ENCODE measurements around the gene ARID2. TPM values are rescaled to one million over a fixed set of nuclear protein-coding genes. Genes with fewer than 3 reads are reported as not detected.
A peak's percentile ranks its signal among the peaks of the same experiment; 100 is the strongest.

ARID2 gene
- total RNA-seq, 1 experiment from 2014 or later, result 17.5 TPM

DNA sequence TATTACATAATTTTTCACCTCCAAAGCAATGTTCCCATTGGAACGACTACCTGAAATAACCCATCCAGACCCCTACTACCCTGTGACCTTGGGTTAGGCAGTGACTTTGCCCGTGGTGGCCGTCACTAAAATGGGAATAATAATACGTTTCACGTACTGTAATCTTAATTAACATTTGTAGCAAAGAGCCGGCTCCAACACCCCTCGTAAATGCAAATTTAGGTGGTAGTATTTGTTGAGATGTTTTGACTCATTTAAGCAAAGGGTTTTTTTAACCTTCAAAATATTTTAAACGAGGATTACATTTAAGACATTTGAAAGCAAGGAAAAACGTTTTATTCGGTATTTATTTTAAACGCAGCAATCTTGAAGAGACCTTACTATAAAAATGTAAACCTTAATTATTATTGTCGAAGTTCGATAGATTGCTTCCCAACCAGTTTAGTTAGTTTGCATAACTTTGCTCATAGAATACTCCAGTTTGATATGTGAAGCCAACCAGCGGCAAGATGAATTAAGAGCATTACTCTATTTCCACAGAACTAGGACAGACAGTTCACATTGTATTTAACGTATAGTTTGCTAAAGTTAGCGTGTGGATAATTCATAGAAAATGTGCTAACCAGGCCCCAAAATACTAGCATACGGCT, 1.4 kb upstream of the ARID2 start:
- Mint-ChIP-seq H3K27ac (ENCODE audit: unreplicated experiment) (peak overlapping the region; percentile 89), H3K4me1 (ENCODE audit: low read depth, unreplicated experiment) (no peaks in the 10 kb centered on the region), H3K27me3 (ENCODE audit: unreplicated experiment) (no peaks in the 10 kb centered on the region), H3K9me3 (ENCODE audit: low read depth, unreplicated experiment) (no peaks in the 10 kb centered on the region), H3K4me3 (ENCODE audit: low read depth, unreplicated experiment) (peak overlapping the region; percentile 97), H3K36me3 (ENCODE audit: insufficient read depth, unreplicated experiment) (peaks cover 65% of the 10 kb centered on the region)
- no TSS peak for BruUV-seq (replicated peaks)
- intact Hi-C loops (cut with micrococcal nuclease; ENCODE audit: unreplicated experiment), result loop anchor here (5.0 kb wide), 1 partner anchor 556 kb away; no protein-coding TSS in a partner anchor
- CTCF ChIA-PET, result interaction anchor here (2.4 kb wide), 1 partner anchor 184 kb away, joined by 12 read pairs; no protein-coding TSS in a partner anchor
- DNase-seq, result no peak
- TF ChIP-seq, protein P1, sequence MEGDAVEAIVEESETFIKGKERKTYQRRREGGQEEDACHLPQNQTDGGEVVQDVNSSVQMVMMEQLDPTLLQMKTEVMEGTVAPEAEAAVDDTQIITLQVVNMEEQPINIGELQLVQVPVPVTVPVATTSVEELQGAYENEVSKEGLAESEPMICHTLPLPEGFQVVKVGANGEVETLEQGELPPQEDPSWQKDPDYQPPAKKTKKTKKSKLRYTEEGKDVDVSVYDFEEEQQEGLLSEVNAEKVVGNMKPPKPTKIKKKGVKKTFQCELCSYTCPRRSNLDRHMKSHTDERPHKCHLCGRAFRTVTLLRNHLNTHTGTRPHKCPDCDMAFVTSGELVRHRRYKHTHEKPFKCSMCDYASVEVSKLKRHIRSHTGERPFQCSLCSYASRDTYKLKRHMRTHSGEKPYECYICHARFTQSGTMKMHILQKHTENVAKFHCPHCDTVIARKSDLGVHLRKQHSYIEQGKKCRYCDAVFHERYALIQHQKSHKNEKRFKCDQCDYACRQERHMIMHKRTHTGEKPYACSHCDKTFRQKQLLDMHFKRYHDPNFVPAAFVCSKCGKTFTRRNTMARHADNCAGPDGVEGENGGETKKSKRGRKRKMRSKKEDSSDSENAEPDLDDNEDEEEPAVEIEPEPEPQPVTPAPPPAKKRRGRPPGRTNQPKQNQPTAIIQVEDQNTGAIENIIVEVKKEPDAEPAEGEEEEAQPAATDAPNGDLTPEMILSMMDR (IDR thresholded peaks at IDR 0.05; ENCODE audit: unreplicated experiment), result no peak

DNA sequence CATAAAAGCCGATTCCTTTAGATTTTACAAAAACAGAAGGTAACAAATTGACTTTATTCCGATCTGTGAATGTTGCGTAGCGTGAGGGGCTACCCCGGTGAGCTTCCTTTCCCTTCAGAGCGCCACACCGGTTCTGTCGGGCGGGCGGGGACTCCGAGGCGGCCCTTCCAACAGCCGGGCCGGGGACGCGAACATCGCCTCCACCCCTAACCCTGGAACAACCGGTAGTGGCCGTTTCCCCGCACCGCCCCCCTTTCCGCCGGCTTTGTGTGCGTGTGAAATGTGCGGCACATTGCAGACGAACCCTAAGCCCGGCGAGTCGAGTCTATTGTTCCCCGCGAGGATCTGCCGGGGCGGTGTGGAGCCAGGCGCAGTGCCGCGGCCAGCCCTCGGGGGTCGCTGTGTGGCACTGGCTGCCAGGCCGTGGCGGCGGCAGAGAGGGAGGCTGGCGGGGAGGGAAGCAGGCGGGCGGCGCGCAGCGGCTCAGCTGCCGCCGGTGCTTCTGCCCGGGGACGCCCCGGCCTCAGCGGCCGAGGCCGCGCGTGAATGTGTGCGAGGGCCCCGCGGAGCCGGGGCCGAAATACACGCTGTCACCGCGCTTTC, 775 bp upstream of the ARID2 start:
- Mint-ChIP-seq H3K4me1 (ENCODE audit: low read depth, unreplicated experiment) (no peaks in the 10 kb centered on the region), H3K9me3 (ENCODE audit: low read depth, unreplicated experiment) (no peaks in the 10 kb centered on the region), H3K36me3 (ENCODE audit: insufficient read depth, unreplicated experiment) (peaks cover 65% of the 10 kb centered on the region), H3K4me3 (ENCODE audit: low read depth, unreplicated experiment) (peak overlapping the region; percentile 97), H3K27ac (ENCODE audit: unreplicated experiment) (peak overlapping the region; percentile 89), H3K27me3 (ENCODE audit: unreplicated experiment) (no peaks in the 10 kb centered on the region)
- intact Hi-C loops (cut with micrococcal nuclease; ENCODE audit: unreplicated experiment), result loop anchor here (5.0 kb wide), 1 partner anchor 556 kb away; no protein-coding TSS in a partner anchor
- TF ChIP-seq, protein P1 (IDR thresholded peaks at IDR 0.05; ENCODE audit: unreplicated experiment), result peak; percentile 74
- CTCF ChIA-PET, result interaction anchor here (0.9 to 2.4 kb wide), 2 partner anchors 185 kb away, joined by 4 to 12 read pairs; no protein-coding TSS in a partner anchor
- no TSS peak for BruUV-seq (replicated peaks)
- DNase-seq, result peak; percentile 93

DNA sequence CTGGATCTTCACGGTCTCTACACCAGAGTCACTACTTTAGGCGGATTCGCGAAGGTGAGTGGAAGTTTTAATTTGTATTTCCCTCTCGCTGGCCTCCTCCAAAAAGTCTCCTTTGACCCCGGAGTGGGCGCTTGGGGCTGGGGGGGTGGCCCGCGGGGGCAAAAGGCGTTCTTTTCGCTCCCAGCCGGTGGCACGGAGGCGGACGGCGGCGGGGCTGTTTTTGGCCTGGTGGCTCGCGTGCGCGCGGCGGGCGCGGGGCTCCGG, 510 bp downstream of the ARID2 start:
- peaks cover 65% of the 10 kb centered on the region for H3K36me3 Mint-ChIP-seq (ENCODE audit: insufficient read depth, unreplicated experiment)

DNA sequence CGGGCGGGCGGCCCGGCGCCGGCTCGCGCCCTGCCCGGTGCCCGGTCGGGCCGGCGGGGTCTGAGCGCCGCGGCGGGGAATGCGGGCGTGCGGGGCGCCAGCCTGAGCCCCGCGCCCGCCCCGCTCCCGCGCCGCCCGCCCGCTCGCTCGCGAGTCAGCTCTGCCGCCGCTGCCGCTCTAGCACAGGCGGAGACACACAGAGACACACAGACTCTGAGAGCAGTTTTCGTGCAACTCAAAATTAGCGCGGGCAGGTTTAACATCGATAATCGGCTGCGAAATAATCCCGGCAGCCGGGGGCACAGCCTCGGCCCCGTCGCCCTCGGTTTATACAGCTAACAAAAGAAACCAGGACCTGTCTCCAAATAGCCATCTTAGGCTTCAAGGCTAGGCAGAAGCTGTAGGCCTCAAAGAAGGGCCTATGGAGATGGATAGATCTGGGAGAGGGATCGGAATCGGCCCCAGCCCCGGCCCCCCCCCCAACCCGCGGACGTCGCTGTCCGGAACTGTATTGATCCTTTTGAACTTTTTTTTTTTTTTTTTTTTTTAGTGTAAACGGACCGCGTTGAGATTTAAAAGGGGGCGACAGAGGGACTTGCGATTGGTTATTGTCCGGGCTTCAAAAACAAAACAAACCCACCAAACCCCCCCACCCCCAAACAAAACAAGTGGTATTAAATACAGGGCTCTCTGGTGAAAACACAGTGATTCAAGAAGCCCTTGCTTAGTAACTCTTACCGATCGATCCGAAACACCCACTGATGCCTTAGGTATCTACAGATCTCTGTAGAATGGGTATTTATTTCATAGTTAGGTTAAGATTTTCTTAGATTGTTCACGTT, 1.1 kb downstream of the ARID2 start:
- peak; percentile 23 for DNase-seq
- intact Hi-C loops (cut with micrococcal nuclease; ENCODE audit: unreplicated experiment), result no loop called here
- no peaks in the 10 kb centered on the region for H3K27me3 Mint-ChIP-seq (ENCODE audit: unreplicated experiment)
- H3K27ac Mint-ChIP-seq (ENCODE audit: unreplicated experiment), result peak overlapping the region; percentile 61
- H3K36me3 Mint-ChIP-seq (ENCODE audit: insufficient read depth, unreplicated experiment), result peaks cover 65% of the 10 kb centered on the region
- TF ChIP-seq, protein P1 (IDR thresholded peaks at IDR 0.05; ENCODE audit: unreplicated experiment), result no peak
- H3K4me3 Mint-ChIP-seq (ENCODE audit: low read depth, unreplicated experiment), result peak overlapping the region; percentile 97
- H3K9me3 Mint-ChIP-seq (ENCODE audit: low read depth, unreplicated experiment), result no peaks in the 10 kb centered on the region
- H3K4me1 Mint-ChIP-seq (ENCODE audit: low read depth, unreplicated experiment), result no peaks in the 10 kb centered on the region
- BruUV-seq (replicated peaks), result no TSS peak
- CTCF ChIA-PET, result no interaction called here

More for the DNA sequence above, 510 bp downstream of the ARID2 start:
- DNase-seq, result peak; percentile 10
- CTCF ChIA-PET, result no interaction called here
- peak overlapping the region; percentile 97 for H3K4me3 Mint-ChIP-seq (ENCODE audit: low read depth, unreplicated experiment)
- peak overlapping the region; percentile 89 for H3K27ac Mint-ChIP-seq (ENCODE audit: unreplicated experiment)
- TF ChIP-seq, protein P1 (IDR thresholded peaks at IDR 0.05; ENCODE audit: unreplicated experiment), result no peak
- no peaks in the 10 kb centered on the region for H3K4me1 Mint-ChIP-seq (ENCODE audit: low read depth, unreplicated experiment)
- H3K9me3 Mint-ChIP-seq (ENCODE audit: low read depth, unreplicated experiment), result no peaks in the 10 kb centered on the region
- intact Hi-C loops (cut with micrococcal nuclease; ENCODE audit: unreplicated experiment), result no loop called here
- no TSS peak for BruUV-seq (replicated peaks)
- H3K27me3 Mint-ChIP-seq (ENCODE audit: unreplicated experiment), result no peaks in the 10 kb centered on the region
